SKM-1 (cell line): ENCODE results near the gene PCBP1.
"Not testable (repeated sequence)": the region's sequence is repeated elsewhere in the genome, so short reads cannot be mapped to it uniquely, and the experiment has no call there.

ENCODE experiments used
- DNase-seq: peaks from one replicate; lab custom pipeline; 2025; ENCODE audit not compliant: unreplicated experiment; lab: John Stamatoyannopoulos, UW

PCBP1 gene

DNA sequence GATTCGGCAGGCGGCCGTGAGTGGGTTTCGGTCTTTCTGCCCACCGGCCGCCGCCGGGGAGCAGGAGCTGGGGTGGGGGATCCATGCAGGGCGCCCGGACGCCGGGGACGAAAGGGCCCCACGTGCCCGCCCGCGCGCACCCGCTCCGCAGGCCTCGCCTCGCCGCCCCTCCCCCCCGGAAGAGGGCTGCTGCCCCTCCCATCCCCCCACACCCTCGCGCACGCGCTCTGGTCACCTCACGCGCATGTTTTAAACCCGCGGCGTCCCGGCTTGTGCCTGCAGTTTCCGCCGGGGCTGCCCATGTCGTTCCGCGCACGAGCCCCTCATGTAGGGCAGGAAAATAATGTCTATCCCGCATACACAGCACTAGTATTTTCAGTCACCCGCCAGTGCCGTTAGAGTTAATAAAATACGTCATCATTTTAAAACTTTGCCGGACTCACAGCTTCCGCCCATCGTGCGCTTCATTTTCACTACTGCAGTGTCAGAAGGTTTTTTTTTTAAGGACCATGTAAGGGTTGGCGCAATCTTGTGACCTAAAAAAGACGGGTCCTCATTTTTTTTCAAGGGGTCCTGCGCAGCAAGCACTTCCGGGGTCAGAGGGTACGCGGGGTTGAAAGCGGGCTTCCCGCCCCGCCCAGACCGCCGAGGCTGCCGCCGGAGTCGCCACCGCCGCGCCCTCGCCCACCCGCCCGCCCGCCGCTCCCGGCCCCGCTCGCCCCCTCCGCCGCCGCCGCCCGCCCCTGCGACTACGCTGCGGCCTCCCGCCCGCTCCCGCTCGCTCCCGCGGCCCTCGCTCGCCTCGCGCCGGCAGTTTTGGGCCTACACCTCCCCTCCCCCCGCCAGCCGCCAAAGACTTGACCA, at the start of gene PCBP1:
Gene PCBP1, plus strand, starts transcription at position 640 of the 864 bp plus-strand sequence. CDS start 267 bp downstream, outside the sequence.
- peak; percentile 79 for DNase-seq

GRCh38 chr2:70039366-70039765, 47.9 kb upstream of the PCBP1 start:
- no peak for DNase-seq

DNA sequence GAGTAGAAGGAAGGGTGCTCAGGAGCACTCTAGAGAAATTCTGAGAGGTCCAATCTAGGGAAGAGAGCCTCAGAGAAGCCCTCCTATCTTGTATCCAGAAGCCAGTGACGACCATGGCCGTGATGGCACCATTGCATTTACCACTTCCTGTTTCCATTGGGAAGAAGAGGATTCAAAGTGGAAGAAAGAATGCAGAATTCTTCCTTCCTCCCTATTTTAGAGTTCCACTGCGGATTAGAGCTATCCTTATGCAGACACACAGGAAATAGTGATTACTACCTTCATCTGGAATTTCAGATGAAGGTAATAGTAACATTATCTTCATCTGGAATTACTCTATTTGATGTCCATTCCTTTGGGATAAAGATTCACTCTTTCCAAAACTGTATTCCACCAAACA, 45.6 kb upstream of the PCBP1 start:
- no peak for DNase-seq

GRCh38 chr2:70042246-70042645, 45.0 kb upstream of the PCBP1 start:
- no peak for DNase-seq

- peak; percentile 58 for DNase-seq
Observed at GRCh38 chr2:70043252-70043875, 43.9 kb upstream of the PCBP1 start.

DNA sequence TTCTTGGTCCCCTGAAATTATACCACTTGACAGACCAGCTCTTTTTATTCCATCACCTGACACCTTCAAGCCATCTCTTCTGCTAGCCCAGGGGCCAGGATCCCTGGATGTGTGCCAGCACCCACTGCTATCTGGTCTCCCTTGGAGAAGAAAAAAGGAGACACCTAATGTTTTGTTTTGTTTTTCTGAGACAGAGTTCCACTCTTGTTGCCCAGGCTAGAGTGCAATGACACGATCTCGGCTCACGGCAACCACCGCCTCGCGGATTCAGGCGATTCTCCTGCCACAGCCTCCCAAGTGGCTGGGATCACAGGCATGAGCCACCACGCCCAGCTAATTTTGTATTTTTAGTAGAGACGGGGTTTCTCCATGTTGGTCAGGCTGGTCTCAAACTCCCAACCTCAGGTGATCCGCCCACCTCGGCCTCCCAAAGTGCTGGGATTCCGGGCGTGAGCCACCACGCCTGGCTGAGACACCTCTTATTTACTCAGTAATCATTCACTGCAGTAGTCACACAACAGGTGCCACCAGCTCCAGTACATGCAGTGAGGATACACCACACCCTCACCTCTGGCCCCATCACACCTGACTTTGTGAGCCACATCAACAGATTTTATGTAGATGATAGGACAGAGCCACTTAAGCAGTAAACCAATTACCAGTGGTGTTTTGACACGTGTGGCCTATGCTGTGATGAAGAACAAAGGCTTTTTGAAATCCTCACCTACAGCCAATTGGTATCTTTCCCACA, 42.8 kb upstream of the PCBP1 start:
- no peak for DNase-seq

DNA sequence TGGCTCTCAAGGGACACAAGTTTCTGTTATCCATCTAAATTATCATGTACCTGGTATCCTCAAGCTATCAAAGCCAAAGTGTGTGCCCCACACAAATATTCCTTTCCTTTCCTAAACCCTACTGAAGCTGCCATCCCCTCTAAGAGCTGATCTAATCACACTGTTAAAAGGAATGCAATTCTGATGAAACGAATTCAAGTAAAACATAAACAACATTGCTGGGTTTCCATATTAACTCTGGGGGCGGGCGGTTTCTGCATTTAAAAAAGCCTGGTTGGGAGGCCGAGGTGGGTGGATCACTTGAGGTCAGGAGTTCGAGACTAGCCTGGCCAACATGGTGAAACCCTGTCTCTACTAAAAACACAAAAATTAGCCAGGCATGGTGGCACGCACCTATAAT, 41.9 kb upstream of the PCBP1 start:
- no peak for DNase-seq

DNA sequence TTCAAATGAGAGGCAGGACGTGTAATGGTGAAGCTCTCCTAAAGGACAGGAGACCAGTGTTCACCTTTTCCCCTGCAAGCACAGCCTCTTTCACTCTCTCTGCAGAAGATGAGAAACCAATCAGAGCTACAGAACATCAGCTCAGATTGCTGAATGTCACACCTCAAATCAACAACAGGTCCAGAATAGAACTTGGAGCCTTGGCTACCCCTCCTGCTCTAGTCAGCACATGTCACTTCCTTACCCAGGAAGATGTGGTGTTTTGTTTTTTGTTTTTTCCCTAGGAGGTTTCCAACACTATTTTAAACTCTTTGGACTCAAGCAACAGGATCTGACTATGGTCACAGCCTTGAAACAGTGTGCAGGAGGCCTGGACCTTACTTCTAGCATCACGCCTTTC, 41.3 kb upstream of the PCBP1 start:
- no peak for DNase-seq

- peak; percentile 29 for DNase-seq
Observed at GRCh38 chr2:70046534-70046933, 40.7 kb upstream of the PCBP1 start.

DNA sequence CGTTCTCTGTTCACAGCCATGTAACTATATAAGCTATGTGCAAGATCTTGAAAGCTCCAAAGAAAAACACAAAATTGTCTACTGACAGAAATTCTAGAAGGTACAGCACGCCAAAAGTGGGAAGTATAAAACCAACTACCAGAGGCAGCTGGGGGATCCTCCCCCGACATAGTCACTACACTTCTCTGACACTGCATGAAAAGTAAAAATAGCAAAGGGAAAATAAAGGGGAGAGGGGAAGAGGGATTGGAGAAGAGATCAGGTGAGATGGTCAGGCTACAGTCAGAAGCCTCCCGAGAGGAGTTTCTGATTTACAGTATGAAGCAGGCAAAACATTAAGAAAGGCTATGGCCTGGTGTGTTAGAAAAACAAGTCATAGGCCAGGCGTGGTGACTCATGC, 39.8 kb upstream of the PCBP1 start:
- DNase-seq, result no peak

DNA sequence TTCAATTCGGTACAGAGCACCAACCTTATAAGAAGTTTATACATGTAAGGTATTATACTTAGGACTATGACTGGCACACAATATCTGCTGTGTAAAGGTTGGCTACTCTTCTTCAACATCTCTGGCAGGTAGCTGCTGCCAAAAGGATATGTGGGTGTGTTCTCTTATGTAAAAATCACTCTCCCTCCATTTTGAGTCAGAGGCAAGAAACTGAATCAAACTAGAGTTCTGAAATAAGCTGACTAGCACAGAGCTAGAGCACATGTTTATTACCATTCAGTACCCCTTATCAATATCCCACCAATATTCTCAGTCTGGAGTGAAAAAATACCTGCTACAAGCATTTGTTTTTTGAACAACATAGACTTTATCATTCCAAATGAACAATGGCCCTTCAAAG, 38.0 kb upstream of the PCBP1 start:
- DNase-seq, result no peak

- no peak for DNase-seq
Observed at GRCh38 chr2:70050631-70051425, 36.4 kb upstream of the PCBP1 start.

GRCh38 chr2:70055259-70055658, 32.0 kb upstream of the PCBP1 start:
- DNase-seq, result not testable (repeated sequence)

GRCh38 chr2:70061317-70061716, 26.0 kb upstream of the PCBP1 start:
- no peak for DNase-seq

- DNase-seq, result no peak
Observed at GRCh38 chr2:70062270-70062669, 25.0 kb upstream of the PCBP1 start.

GRCh38 chr2:70068119-70068518, 19.2 kb upstream of the PCBP1 start:
- no peak for DNase-seq

DNA sequence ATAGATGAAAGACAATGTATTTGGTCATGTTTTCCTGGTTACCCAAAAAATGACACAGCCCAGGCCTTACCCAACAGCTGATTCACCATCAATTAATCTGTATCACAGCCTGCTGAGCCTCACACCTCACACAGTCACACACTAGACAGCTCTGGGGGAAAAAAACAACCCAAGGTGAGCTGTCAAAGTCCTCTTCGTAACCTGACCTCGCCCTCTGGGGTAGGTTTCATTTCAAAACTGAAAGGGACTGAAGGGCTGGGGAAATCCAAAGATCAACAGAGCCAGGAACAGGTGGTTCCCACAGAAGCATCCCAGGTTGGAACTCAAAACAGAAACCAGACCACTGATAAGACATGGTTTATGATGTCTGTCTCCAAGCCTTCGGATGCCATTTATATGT, 18.2 kb upstream of the PCBP1 start:
- no peak for DNase-seq

DNA sequence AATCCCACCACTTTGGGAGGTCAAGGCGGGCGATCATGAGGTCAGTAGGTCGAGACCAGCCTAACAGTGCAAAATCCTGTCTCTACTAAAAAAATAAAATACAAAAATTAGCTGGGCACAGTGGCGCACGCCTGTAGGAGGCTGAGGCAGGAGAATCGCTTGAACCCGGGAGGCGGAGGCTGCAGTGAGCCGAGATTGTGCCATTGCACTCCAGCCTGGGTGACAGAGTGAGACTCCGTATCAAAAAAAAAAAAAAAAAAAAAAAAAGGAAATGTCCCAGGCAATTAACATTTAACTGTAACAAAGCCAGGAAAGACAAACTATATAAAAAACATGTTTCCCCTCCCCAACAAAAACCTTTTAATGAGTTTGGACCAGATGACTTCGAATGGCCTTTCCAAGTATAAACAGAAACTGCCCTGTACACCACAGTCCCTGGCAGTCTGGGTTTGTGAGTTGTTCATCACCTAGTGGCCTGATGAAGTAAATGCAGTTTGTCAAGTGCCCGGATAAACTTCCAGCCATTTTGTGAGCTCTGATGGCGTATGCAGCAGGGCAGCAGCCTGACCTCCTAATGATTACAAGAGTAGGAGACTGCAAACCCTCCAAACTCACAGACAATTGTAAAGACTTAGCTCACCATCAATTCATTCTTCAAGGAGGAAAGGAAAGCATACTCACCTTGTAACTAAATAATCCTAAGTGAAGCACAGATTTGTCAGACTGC, 16.6 kb upstream of the PCBP1 start:
- peak; percentile 70 for DNase-seq

GRCh38 chr2:70073493-70073892, 13.8 kb upstream of the PCBP1 start:
- no peak for DNase-seq

DNA sequence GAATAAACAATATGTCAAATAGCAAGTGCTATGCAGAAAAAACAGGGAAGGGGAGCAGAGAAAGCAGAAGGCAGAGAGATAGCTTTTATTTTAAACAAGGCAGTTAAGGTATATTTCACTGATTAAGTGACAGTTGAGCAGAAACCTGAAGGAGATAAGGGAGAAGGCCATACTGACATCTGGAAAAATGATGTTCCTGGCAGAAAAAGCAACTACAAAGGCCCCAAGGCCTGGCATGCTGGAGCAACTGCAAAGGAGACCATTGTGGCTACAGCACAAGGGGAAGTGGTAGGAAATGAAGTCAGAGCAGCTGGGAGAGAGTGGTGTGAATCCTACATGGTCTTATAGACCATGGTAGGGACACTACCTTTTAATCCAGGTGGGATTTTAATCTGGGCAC, 8.9 kb upstream of the PCBP1 start:
- DNase-seq, result peak; percentile 10
